Endothelial cell of umbilical vein (primary cell): ENCODE results near the gene PRDM7. TPM values are rescaled to one million over a fixed set of nuclear protein-coding genes. Genes with fewer than 3 reads are reported as not detected.

Source experiments
- BruUV-seq: library from RNA; stranded (reverse); fragments of 400-500 nt; replicated peaks from 2 replicates; lab custom pipeline; 2021; lab: Mats Ljungman, UMichigan
- CTCF ChIA-PET: fragments of 300-600, 350-600 bp; sonication (Branson Sonifier 250); formaldehyde crosslinking; loops from one replicate; lab custom pipeline; 2021; ENCODE audit warnings: antibody characterized with exemption, inconsistent platforms; lab: Charles Lee
- POLR2A ChIA-PET: fragments of 300-600, 350-600 bp; sonication (Branson Sonifier 250); formaldehyde crosslinking; loops from one replicate; lab custom pipeline; 2021; ENCODE audit warnings: antibody characterized with exemption, inconsistent platforms; lab: Charles Lee
- DNase-seq: peaks from one replicate; pipeline ENCODE4 v3.0.0-alpha.2; 2011; ENCODE audit warnings: low read depth, low spot score
- FAIRE-seq: peaks from 2 replicates; lab custom pipeline; 2011; peaks lifted over from hg19 to GRCh38; lab: Jason Lieb, UNC
- H2AFZ ChIP-seq: 2 replicates; pipeline ENCODE4 v1.6.0; 2012; ENCODE audit warnings: low read depth, low read length, control low read depth, inconsistent platforms
- H3K27ac ChIP-seq: 2 replicates; pipeline ENCODE4 v1.5.1; 2011; ENCODE audit warnings: low read depth, mild to moderate bottlenecking, control low read depth, low read length, moderate library complexity; ENCODE audit not compliant: insufficient read depth
- H3K27me3 ChIP-seq, 2 experiments: 2 replicates each; pipeline versions ENCODE4 v1.6.0 to v1.6.1; 2011; ENCODE audit warnings: low read length in 2 of 2, mixed read lengths in 1 of 2; ENCODE audit not compliant: control insufficient read depth in 2 of 2, insufficient read depth in 2 of 2
- H3K36me3 ChIP-seq, 2 experiments: 2 replicates in 1 of 2; 3 replicates in 1 of 2; pipeline ENCODE4 v1.5.1; 2011; ENCODE audit warnings: low read length in 2 of 2, mild to moderate bottlenecking in 1 of 2, moderate library complexity in 1 of 2; ENCODE audit not compliant: control insufficient read depth in 2 of 2, insufficient read depth in 2 of 2; ENCODE audit errors: extremely low read depth in 1 of 2
- H3K4me1 ChIP-seq: 3 replicates; pipeline ENCODE4 v1.5.1; 2011; ENCODE audit warnings: mild to moderate bottlenecking, low read length; ENCODE audit not compliant: control insufficient read depth, insufficient read depth; ENCODE audit errors: extremely low read depth
- H3K4me2 ChIP-seq: 2 replicates; pipeline ENCODE4 v1.6.1; 2011; ENCODE audit warnings: low read length, control low read depth, mixed read lengths; ENCODE audit not compliant: insufficient read depth
- H3K4me3 ChIP-seq, 3 experiments: fragments of 200-600 bp in 1 of 3; sonication (generic), shearing (Covaris generic) in 1 of 3; replicated peaks in 1 of 3; 2 replicates each; pipeline ENCODE4 v1.5.1; 2011 to 2016; ENCODE audit warnings: control low read depth in 3 of 3, low read length in 3 of 3, mild to moderate bottlenecking in 2 of 3, inconsistent platforms in 1 of 3, low read depth in 1 of 3, moderate library complexity in 1 of 3; ENCODE audit not compliant: insufficient read depth in 1 of 3
- H3K79me2 ChIP-seq: 2 replicates; pipeline ENCODE4 v1.6.0; 2012; ENCODE audit warnings: low read length, inconsistent platforms; ENCODE audit not compliant: control insufficient read depth, insufficient read depth
- H3K9ac ChIP-seq: replicated peaks from 2 replicates; pipeline ENCODE3; 2011; ENCODE audit warnings: low read length, control low read depth; ENCODE audit not compliant: insufficient read depth; ENCODE audit errors: extremely low read depth
- H3K9me1 ChIP-seq: replicated peaks from 3 replicates; pipeline ENCODE4 v1.6.0; 2011; ENCODE audit warnings: mild to moderate bottlenecking, low read length; ENCODE audit not compliant: control insufficient read depth, insufficient read depth; ENCODE audit errors: extremely low read depth
- H3K9me3 ChIP-seq: replicated peaks from 2 replicates; pipeline ENCODE4 v1.5.1; 2012; ENCODE audit warnings: low read length, inconsistent platforms; ENCODE audit not compliant: control insufficient read depth, insufficient read depth
- H4K20me1 ChIP-seq: replicated peaks from 2 replicates; pipeline ENCODE3; 2011; ENCODE audit warnings: mild to moderate bottlenecking, low read length; ENCODE audit not compliant: control insufficient read depth, insufficient read depth; ENCODE audit errors: extremely low read depth
- EZH2 ChIP-seq: IDR thresholded peaks from 2 replicates; pipeline ENCODE4 v1.6.1; 2012; ENCODE audit warnings: borderline replicate concordance, low read depth, mild to moderate bottlenecking, moderate library complexity, low read length, inconsistent platforms; ENCODE audit not compliant: severe bottlenecking
- FOS ChIP-seq: IDR thresholded peaks from 2 replicates; pipeline ENCODE4 v1.6.1; 2011; ENCODE audit warnings: mild to moderate bottlenecking, low read length, moderate library complexity, borderline replicate concordance; ENCODE audit not compliant: insufficient read depth
- GATA2 ChIP-seq: IDR thresholded peaks from 2 replicates; pipeline ENCODE4 v1.7.0; 2011; ENCODE audit warnings: low read depth, mild to moderate bottlenecking, moderate library complexity, mixed read lengths, low read length; ENCODE audit not compliant: insufficient read length, insufficient read depth
- JUN ChIP-seq: IDR thresholded peaks from 2 replicates; pipeline ENCODE4 v1.6.1; 2011; ENCODE audit warnings: borderline replicate concordance, low read depth; ENCODE audit not compliant: insufficient read length, insufficient read depth
- MYC ChIP-seq: IDR thresholded peaks from one replicate; pipeline ENCODE4 v1.6.1; 2011; ENCODE audit warnings: mild to moderate bottlenecking, low read depth, low read length
- POLR2A ChIP-seq: IDR thresholded peaks from 2 replicates; pipeline ENCODE4 v1.6.1; 2012; ENCODE audit warnings: low read depth, mild to moderate bottlenecking, control low read depth, low read length
- POLR2AphosphoS5 ChIP-seq: IDR thresholded peaks from 2 replicates; pipeline ENCODE4 v1.6.1; 2012; ENCODE audit warnings: low read depth, mild to moderate bottlenecking, control low read depth, low read length, moderate library complexity; ENCODE audit not compliant: insufficient read depth
- dilution Hi-C: fragments of 300-500 bp; cut with MboI; formaldehyde crosslinking; loops from one replicate; pipeline ENCODE4 v1.15.0; 2019; ENCODE audit warnings: low sequenced_read_pairs; ENCODE audit not compliant: extremely low pct_ligation_motif_present
- intact Hi-C: fragments of 100-400 bp; cut with micrococcal nuclease; formaldehyde crosslinking; loops from one replicate; pipeline ENCODE4 v1.10.0; 2022
- polyA plus RNA-seq, 4 experiments: library from polyadenylated mRNA; depleted of rRNA in 3 of 4; stranded (reverse) in 3 of 4; unstranded in 1 of 4; fragments of >200 nt; gene quantifications; 2 replicates each; pipeline versions ENCODE4 v1.2.1 to v1.2.3, GENCODE V29; 2011 to 2012; ENCODE audit warnings: missing spikeins in 1 of 4
- total RNA-seq: library from RNA; stranded (reverse); gene quantifications from 2 replicates; pipeline ENCODE4 v1.2.3, GENCODE V29; 2021
- TF ChIP-seq, protein P1 (sequence below), 2 donors: IDR thresholded peaks; 1 replicate in 1 of 2; 2 replicates in 1 of 2; pipeline ENCODE4 v1.5.1; 2011; ENCODE audit warnings: low read length in 2 of 2, mild to moderate bottlenecking in 2 of 2, moderate library complexity in 2 of 2, control low read depth in 1 of 2, inconsistent platforms in 1 of 2, low read depth in 1 of 2; ENCODE audit not compliant: insufficient read depth in 1 of 2; ENCODE audit errors: extremely low read depth in 1 of 2
- TF ChIP-seq, protein P2 (sequence below): IDR thresholded peaks from 2 replicates; pipeline ENCODE4 v1.6.1; 2011; ENCODE audit not compliant: insufficient read depth, insufficient read length

PRDM7 gene
- total and polyA plus RNA-seq, 2 donors (not counting 3 experiments of a cell fraction or from before 2014, with no cell fraction given) = not detected

DNA sequence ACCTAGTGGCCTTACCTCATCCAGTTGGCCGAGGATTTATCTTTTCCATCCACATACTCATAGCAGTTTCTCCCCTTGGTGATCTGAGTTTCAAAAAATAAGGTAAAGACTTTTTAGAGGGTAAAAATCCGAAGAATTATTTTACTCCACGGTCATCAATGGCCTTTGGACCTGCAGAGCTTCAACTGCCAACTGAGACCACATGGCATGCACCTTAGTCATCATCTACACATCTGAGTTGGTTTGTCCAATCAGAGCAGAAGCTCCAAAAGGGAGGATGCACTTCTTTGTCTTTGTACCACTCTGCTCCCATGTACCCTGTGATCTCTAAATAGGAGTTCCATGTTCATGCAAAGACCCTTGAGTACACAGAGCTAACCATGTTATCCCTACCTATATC lies 15.7 kb downstream of the PRDM7 start:
- CTCF ChIA-PET = no interaction called here
- Histone ChIP-seq H3K9me3 (no peaks in the 10 kb centered on the region), H3K4me1 (no peaks in the 10 kb centered on the region), H3K79me2 (no peaks in the 10 kb centered on the region), H3K36me3 (no peaks in the 10 kb centered on the region), H3K4me3 (no peak overlapping the region), H3K9me1 (no peaks in the 10 kb centered on the region), H3K4me2 (no peak overlapping the region), H4K20me1 (no peaks in the 10 kb centered on the region), H3K27ac (no peak overlapping the region), H3K9ac (no peak overlapping the region), H3K27me3 (peaks cover 13% of the 10 kb centered on the region in 2 experiments), H2AFZ (no peak overlapping the region)
- dilution Hi-C loops (no loop called here), intact Hi-C loops (no loop called here)
- POLR2A ChIA-PET = no interaction called here
- TF ChIP-seq, protein P1, sequence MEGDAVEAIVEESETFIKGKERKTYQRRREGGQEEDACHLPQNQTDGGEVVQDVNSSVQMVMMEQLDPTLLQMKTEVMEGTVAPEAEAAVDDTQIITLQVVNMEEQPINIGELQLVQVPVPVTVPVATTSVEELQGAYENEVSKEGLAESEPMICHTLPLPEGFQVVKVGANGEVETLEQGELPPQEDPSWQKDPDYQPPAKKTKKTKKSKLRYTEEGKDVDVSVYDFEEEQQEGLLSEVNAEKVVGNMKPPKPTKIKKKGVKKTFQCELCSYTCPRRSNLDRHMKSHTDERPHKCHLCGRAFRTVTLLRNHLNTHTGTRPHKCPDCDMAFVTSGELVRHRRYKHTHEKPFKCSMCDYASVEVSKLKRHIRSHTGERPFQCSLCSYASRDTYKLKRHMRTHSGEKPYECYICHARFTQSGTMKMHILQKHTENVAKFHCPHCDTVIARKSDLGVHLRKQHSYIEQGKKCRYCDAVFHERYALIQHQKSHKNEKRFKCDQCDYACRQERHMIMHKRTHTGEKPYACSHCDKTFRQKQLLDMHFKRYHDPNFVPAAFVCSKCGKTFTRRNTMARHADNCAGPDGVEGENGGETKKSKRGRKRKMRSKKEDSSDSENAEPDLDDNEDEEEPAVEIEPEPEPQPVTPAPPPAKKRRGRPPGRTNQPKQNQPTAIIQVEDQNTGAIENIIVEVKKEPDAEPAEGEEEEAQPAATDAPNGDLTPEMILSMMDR (IDR thresholded peaks at IDR 0.05; ENCODE audit: extremely low read depth in 1 of 2, insufficient read depth in 1 of 2, low read depth in 1 of 2, low read length in 2 of 2) = no peak
- TF ChIP-seq GATA2 (no peak), EZH2 (no peak), POLR2A (no peak), MYC (no peak), JUN (no peak), POLR2AphosphoS5 (no peak), FOS (no peak)
- TF ChIP-seq, protein P2, sequence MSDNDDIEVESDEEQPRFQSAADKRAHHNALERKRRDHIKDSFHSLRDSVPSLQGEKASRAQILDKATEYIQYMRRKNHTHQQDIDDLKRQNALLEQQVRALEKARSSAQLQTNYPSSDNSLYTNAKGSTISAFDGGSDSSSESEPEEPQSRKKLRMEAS = no peak
- BruUV-seq = no TSS peak
- FAIRE-seq (no peak), DNase-seq (no peak)
